HG03439 (cell line): ENCODE measurements around the gene DOCK4.

Experiments
- ATAC-seq: cut with Tn5 transposase; IDR thresholded peaks from one replicate; pipeline ENCODE4 v1.9.1; 2021; ENCODE audit warnings: mild to moderate bottlenecking, moderate library complexity; ENCODE audit not compliant: unreplicated experiment

Gene DOCK4

DNA sequence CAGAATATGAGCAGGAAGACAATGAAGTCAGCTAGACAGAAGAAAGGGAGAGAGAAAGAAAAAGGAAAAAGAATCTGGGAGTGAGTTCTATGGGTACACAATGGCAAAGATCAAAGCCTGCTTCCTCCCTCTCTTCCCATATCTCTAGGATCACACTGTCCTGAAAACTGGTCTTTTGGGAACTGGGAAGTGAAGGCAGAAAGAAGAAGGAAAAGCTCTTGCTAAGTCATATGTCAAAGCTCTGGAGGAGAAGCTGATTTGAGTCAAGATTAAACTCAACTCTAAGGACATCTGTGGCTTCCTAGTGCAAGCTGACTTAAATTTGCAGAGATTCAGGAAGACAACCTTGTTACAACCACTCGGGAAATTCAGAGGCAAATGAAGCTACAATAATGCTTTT lies 147.5 kb downstream of the DOCK4 start:
- ATAC-seq, result no peak

DNA sequence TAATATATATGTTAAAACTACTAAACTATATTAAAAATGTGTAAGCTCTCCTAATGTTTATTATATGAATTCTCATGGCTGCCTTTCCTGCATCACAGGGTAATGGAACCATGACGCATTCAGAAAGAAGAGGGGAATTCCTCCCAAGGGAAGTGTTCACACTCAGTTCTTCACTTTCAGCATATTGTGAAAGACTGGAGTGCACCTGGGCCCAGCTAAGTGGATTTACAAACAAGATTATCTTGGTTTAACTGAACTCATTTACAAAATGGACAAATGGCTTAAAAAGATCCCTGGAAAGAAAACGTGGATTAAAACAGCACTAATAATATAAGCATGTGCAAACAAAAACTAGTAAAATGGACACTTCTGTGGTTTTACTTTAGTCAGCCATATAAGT lies 149.8 kb downstream of the DOCK4 start:
- no peak for ATAC-seq

DNA sequence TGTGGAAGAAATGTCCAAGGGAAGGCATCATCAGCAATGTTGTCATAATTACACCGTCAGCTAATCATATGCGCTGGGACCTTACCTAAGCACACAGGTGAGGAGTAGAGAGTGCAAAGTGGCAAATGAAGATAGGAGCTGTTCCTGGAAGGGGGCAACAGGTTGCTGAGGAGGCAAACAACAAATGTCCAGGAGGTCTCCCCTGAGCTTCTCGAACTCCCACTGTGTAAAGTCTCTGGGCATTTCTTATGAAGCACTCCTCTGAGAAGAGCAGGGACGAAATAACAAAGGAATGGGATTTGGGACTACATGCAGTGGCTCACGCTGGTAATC lies 152.5 kb downstream of the DOCK4 start:
- no peak for ATAC-seq

DNA sequence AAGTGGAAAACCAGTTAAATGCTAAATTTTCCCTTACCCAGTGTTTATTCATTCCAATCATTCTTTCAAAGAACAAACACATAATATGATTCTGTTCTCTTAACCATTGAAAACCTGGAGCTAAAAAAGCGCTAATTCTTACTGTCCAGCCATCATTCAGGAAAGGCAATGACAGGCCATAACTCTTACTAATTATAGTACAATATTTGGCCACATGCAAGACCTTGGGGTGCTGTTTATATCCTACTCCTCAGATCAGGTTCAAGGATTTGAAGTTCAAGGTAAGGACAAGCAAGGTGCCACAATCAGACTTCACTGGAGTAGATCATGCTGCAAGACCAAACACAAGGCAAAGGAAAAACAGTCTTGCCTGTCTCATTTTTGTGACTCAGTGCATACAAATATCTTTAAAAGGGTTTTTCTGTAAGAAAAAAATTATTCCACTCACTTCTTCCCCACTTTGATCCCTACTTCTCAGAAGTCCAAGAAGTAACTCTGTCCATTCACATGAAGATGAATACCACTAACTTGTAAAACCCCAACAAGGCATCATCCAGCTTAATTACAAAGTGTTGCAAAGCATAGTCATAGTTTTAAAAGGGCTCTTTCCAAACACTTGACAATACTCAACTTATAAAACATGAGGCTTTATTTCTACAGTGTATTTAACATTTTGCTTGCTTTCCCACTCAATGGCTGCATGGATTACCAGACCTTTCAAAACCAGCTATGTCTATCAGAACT lies 153.0 kb downstream of the DOCK4 start:
- no peak for ATAC-seq

DNA sequence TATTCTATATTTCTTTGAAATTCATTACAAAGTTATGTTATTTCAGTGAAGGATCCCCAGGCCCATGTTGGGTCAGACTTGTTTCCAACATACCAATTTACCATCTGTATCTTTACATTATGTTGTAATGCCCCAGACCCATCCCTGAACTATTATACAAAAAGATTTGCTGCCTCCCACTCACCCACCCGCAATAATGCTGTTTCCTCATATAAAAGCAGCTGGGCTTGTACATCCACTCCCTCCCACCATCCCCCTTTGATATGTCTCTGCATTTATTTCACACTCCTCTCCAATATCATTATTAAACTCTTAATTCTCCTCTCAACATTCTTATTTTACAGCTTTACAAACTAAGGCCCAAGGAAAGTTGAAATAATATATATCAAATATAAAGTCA lies 153.7 kb downstream of the DOCK4 start:
- no peak for ATAC-seq

DNA sequence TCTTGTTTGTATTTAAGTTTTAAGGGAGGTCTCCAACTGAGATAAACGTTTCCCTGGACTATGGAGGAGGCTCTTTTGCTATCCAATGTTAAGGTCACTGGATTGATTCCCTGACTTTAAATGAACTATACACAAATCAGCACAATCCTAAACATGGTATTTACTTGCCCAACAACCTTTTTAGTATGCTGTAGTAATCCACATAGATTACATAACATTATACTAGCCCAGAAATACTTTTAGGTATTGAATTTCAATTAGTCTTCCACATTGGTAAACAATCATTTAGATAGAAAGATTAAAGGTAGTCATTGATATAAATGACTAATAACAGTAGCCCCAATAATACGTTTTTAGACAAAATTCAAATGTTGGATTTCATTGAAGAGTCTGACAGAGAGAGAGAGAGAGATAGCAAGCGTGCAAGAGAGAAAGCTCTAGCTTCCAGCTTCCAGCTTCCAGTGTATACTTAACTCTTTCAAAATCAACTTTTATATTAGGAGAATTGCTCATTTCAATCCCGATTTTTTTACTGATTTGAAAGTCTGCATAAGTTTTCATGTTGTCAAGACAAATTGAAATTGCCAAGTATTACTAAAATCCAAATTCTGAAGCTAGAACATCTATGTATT lies 155.8 kb downstream of the DOCK4 start:
- ATAC-seq, result no peak

DNA sequence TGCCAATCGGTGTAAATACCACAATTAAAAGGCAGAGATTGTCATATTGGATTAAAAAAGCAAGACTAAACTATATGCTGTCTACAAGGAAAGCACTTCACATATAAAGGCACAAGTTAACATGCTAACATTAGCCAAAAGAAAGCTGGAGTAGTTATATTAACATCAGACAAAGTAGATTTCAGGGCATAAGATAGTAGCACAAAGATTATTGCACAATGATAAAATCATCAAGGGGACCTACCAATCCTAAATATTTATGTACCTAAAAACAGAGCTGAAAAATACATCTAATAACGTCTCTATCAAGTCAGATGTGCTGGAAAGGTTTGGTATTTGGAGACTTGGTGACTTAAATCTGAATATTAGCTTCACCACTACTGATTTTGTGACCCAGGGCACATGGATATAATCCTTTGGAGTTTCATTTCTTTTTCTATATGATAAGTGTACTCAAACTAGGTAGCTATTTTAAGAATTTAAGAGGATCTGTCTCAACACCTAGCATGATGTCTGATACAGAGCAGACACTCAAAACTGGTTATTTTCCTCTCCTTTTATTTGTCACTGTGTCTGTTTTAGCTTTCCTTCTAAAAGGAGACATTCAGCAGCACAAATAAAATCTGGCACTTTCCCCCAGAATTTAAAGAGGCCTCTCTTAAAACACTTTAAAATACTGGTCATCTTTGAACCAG lies 156.5 kb downstream of the DOCK4 start:
- ATAC-seq, result no peak

DNA sequence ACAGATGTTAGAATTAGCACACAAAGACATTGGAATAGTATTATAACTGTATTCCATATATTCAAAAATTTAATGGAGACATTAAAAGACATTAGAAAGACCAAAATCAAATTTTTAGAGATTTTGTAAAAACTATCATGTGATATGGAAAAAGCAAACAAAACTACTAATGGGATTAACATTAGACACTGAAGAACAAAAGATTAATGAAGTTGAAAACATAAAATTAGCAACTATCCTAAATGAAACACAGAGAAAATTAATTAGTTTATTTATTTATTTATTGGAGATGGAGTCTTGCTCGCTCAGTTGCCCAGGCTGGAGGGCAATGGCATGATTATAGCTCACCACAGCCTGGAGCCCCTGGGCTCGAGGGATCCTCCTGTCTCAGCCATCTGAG lies 158.8 kb downstream of the DOCK4 start:
- no peak for ATAC-seq

DNA sequence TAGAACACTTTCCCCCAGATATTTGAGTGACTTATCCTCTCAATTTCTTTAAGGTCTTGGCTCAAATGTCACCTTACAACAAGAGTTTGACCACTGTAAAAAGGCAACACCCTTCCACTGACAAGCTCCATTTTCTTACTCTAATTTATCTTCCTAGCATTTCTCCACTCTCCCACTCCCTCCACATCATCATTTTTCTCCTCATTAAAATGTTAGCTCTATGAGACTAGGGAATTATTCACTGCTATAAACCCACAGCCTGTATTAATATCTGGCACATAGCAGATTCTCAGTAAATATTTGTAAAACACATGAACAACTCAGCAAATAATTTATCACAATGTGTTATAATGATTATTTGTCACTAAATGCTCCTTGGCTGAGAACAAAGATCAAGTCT lies 161.0 kb downstream of the DOCK4 start:
- no peak for ATAC-seq

DNA sequence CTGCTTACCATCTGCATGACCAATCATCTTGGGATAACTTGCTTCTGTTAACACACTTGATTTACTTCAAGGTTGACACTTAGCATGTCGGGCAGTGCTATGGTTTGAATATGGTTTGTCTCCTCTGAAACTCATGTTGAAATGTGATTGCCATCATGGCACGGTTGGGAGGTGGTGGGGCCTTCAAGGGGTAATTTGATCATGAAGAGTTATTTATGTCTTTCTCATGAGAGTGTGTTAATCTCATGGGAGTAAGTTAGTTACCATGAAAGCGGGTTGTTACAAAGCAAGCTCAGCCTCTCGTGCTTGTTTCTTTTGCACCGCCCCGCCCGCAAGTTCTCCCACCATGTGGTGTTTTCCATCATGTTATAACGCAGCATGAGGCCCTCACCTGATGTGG lies 163.6 kb downstream of the DOCK4 start:
- no peak for ATAC-seq

DNA sequence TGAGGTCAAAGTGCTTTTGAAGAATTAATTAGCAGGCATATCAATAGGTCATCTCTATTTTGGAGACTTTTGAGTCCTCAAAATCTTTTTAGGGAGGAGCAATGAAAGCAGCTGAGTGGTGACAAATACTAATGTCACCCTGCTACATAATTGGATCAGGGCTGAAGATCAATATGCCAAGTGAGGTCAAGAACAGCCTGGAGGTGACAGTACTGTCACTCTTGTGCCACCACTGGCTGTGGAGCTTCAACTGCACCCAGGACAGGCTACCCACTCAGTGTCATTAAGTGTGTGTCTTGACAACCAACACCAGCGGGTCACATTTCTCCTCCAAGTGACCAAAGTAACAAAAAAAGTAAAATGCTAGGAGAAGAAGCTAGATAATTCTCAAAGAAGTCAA lies 167.8 kb downstream of the DOCK4 start:
- no peak for ATAC-seq

DNA sequence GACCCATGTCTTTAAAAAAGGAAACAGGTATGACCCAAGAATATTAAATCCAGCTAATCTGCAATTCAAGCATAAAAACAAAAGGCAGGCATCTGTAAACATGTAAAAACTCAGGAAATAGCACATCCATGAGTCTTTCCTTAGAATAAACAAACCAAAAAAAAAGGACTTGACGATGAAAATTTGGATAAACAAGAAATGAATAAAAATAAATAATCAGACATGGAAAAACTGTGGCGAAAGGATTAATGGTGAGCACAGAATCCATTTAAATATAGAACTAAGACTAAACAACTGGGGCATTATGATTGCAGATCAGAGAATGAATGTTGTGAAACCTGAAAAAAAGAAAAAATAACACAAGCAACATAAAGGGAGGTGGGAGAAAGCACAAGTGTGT lies 170.1 kb downstream of the DOCK4 start:
- ATAC-seq, result no peak

DNA sequence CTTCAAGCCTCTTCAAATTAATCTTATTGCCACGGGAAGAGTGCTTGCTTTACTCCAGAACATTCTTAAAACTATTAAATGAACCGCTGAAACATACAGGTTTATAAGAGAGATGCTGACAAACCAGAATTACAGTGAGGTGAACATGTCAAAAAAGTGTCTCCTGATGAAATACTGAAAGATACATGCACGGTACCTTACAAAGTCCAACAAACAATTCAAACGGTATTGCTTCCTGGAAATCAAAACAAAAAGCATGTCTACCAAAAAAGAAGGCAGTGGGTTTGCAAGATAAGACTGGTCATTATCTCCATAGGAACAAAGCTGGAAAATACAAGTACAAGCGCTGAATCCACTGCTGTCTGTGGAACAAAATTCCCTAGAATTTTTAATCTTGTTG lies 174.5 kb downstream of the DOCK4 start:
- no peak for ATAC-seq

DNA sequence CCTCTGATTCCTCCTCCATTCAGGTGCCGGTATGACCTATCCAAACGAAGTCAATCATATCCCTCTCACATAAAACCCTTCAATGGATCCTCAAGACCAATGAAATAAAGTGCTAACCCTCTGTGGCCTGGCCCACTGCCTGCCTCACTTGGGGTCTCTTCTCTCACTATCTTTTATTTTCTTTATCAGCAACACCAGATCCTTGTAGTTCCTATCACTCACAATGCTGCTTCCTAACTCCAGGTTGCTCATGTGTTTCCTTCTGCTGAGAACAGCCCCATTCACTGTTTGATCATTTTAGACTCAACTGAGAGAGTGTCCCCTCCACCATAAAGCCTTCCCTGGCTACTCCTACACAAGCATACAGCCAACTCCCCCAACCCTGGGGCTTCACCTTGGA lies 180.6 kb downstream of the DOCK4 start:
- ATAC-seq, result no peak

DNA sequence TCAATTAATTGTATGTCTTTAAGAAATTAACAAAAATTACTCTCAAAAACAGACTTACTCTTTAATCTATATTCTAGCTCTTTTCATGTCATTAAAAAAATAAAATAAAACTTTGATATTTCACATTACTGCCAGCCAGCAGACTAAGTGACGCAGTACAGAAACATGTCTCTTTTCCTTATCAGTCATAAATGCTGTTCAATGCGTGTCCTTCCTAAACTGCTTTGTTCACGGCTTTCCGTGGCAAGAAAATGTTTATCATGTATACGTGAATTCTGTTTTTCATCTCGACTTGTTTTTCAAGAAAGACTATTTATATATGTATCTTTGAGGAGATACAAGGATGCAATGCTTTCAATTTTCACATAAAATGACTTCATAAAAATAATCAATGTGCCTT lies 182.4 kb downstream of the DOCK4 start:
- no peak for ATAC-seq

DNA sequence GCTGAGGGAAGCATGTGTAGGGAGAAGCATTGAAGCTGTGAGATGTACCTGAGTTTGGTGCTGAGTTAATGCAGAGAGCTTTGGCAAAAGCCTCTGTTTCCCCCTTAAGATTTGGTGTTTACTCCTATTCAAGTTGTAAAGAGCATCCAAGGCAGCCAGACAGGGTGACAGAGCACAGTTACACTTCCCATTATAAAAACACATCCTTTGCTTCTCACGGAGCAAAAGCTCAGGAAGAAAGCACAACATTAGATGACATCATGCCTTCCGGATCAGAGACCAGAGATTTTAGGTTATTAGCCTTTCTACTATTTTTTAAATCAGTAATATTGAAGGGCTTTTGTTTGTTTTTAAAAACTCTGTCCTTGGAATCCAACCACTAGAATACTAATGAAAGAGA lies 182.9 kb downstream of the DOCK4 start:
- no peak for ATAC-seq

DNA sequence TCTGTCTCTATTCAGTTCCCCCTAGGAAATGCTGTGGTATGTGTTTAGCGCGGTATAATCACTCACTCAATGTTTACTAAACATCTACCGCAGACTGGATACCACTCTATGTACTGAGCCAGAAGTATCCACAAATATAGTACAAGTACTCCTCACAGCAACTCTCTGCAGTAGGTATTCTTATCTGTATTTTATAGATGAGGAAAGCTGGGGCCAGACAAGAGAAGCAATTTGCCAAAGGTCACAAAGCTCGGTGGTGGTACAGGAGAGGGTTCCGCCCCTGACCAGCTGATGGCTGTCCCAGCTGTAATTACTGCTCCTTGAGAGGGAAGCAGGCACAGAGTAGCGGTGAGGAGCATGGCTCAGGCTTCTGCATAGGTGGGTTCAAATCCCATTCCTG lies 184.1 kb downstream of the DOCK4 start:
- ATAC-seq, result no peak

DNA sequence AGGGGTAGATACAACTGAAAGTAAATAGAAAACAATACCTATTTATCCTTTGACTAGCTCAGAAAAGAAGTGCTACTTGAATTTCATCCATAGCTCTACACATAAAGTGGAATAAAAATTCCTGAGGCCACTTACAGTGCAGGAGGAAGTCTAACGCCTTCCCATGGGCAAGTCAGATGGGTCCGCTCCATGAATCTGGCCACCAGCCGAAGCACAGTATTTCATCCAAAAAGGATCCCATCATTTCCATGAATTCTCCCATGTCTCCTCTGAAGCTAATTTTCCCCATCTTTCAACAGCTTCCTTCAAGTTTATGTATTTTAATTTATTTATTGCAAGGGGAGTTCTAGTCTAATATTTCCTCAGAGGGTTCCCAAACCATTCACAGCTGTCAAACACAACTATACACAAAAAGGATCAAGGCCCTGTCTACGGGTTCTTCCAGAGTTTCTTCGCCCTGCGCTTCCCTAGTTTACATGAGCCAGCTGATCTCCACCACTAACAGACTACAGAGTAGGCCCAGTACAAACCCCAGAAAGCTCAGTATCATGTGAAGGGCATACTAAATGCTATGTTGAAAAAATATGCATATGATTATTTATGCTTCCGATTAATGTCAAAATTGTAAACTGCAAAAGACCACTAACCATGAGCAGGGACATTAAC lies 184.7 kb downstream of the DOCK4 start:
- ATAC-seq, result no peak

DNA sequence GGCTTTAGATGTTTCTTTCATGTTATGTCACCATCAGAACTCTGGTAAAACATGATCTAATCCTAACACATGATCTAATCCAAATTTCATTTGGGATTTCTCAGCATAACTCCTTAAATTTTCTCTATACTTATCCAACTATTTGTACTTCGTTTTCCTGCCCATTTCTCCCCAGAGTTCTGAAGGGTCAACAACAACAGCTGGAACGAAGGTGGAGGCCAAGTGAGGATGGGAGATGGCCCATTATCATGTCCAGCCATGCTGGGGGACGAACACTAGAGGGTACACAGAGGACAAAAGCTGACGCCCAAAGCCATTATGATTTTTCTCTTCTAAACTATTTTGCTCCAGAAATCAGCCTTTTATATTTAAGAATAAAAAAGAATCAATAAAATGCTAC lies 185.4 kb downstream of the DOCK4 start:
- no peak for ATAC-seq

DNA sequence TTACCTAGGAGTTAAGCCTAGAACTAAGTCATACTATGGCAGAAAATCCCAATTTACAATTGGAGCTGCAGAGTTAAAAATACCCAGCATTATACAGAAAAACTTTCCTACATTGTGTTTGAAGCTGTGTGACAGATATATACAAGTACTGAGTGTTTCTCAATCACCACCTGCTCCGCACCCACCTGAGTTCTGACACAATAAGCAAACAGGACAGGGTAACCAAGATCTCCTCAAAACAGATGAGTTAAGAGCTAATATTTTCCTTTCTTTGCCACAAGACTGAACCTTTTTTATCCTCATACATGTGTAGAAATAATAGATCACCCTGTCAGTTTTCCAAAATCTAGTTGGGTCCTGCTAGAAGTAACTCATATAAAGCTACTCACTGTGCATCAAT lies 186.3 kb downstream of the DOCK4 start:
- no peak for ATAC-seq

DNA sequence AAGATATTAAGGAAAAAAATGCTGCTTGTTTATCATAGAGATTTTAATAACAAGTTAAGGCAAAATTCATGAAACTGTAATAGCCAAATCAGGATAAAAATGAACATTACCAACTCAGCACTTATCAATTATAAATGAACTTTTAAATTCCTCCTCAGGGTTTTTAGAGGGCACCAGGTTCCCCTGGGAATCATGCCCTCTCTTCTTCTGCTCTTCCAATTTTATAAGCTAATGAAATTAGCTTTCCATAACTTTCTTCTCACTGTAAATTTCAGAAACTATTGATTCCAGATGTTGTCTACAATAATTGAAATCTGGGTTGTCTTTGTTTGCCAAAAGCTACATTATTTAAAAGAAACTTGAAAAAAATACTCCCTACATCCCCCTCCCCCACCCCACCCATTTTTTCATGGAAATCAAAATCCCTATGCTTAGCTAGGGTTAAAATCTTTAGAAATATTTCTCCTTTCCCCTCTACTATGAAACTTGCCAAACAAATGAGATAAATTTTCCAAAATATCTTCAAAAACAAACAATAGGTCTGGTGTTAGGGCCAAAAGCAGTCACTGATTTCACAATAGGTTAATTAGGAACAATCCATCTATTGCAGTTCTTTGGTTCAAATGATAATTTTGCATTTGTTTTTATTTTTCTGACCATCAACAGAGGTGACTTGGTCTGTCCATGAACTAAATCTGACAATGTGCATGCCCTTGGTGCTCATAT lies 187.7 kb downstream of the DOCK4 start:
- no peak for ATAC-seq
